Hepatocyte (in vitro differentiated cells): ENCODE data around the gene C3orf70. TPM values are rescaled to one million over a fixed set of nuclear protein-coding genes. Genes with fewer than 3 reads are reported as not detected.

Experiments used
- DNase-seq: peaks from one replicate; pipeline ENCODE4 v3.0.0-alpha.2; 2016; ENCODE audit warnings: low spot score
- H2AFZ ChIP-seq: fragments of 200-600 bp; sonication (generic); 2 replicates; pipeline ENCODE4 v1.6.0; 2016; ENCODE audit warnings: antibody characterized with exemption, mild to moderate bottlenecking
- H3K27ac ChIP-seq: fragments of 200-600 bp; sonication (generic); 2 replicates; pipeline ENCODE4 v1.5.1; 2016; ENCODE audit warnings: mild to moderate bottlenecking
- H3K27me3 ChIP-seq: fragments of 200-600 bp; sonication (generic); 2 replicates; pipeline ENCODE4 v1.6.1; 2016
- H3K36me3 ChIP-seq: fragments of 200-600 bp; sonication (generic); replicated peaks from 2 replicates; pipeline ENCODE4 v1.5.1; 2016; ENCODE audit warnings: low read depth; ENCODE audit not compliant: insufficient read depth
- H3K4me1 ChIP-seq: fragments of 200-600 bp; sonication (generic); 2 replicates; pipeline ENCODE4 v1.5.1; 2016; ENCODE audit warnings: mild to moderate bottlenecking, moderate library complexity; ENCODE audit not compliant: insufficient read depth
- H3K4me2 ChIP-seq: fragments of 200-600 bp; sonication (generic); 2 replicates; pipeline ENCODE4 v1.6.0; 2016
- H3K4me3 ChIP-seq: fragments of 200-600 bp; sonication (generic); 2 replicates; pipeline ENCODE4 v1.5.1; 2016; ENCODE audit warnings: mild to moderate bottlenecking
- H3K79me2 ChIP-seq: fragments of 200-600 bp; sonication (generic); 2 replicates; pipeline ENCODE4 v1.6.0; 2017; ENCODE audit warnings: mild to moderate bottlenecking
- H3K9me2 ChIP-seq: fragments of 200-600 bp; sonication (generic); replicated peaks from 2 replicates; pipeline ENCODE4 v1.6.0; 2017; ENCODE audit warnings: mild to moderate bottlenecking; ENCODE audit not compliant: insufficient read depth
- H3K9me3 ChIP-seq: fragments of 200-600 bp; sonication (generic); 2 replicates; pipeline ENCODE4 v1.5.1; 2016; ENCODE audit warnings: low read depth, mild to moderate bottlenecking
- H4K20me1 ChIP-seq: fragments of 200-600 bp; sonication (generic); 2 replicates; pipeline ENCODE4 v1.6.0; 2016; ENCODE audit warnings: mild to moderate bottlenecking; ENCODE audit not compliant: insufficient read depth, poor library complexity, severe bottlenecking
- CTCF ChIP-seq: fragments of 200-600 bp; sonication (generic); IDR thresholded peaks from 2 replicates; pipeline ENCODE4 v1.5.1; 2016; ENCODE audit warnings: antibody characterized with exemption, mild to moderate bottlenecking; ENCODE audit not compliant: poor library complexity
- EZH2 ChIP-seq: fragments of 200-600 bp; sonication (generic); IDR thresholded peaks from 2 replicates; pipeline ENCODE4 v1.6.1; 2016; ENCODE audit warnings: antibody characterized with exemption, mild to moderate bottlenecking, borderline replicate concordance
- EZH2phosphoT487 ChIP-seq: fragments of 200-600 bp; sonication (generic); IDR thresholded peaks from one replicate; pipeline ENCODE4 v1.6.1; 2018; ENCODE audit warnings: antibody characterized with exemption, mild to moderate bottlenecking, low read depth, moderate library complexity; ENCODE audit not compliant: unreplicated experiment, severe bottlenecking
- WGBS: methylation state at CpG from one replicate; pipeline ENCODE4 v1.1.6; 2016; ENCODE audit warnings: low lambda C conversion rate; ENCODE audit errors: missing lambda C conversion rate; 5-methylcytosine and 5-hydroxymethylcytosine counted together
- polyA plus RNA-seq: library from polyadenylated mRNA; unstranded; fragments of >200 nt; fragmentation: Nextera tagmentation; extraction: Ambion mirVana; gene quantifications from 2 replicates; pipeline ENCODE4 v1.2.1, GENCODE V29; 2016
- total RNA-seq: library from RNA; depleted of rRNA; stranded (reverse); fragments of >200 nt; gene quantifications from 2 replicates; pipeline ENCODE4 v1.2.3, GENCODE V29; 2014

The C3orf70 gene
- total and polyA plus RNA-seq, 2 experiments from 2014 or later: 1.1 to 6.0 TPM

- H3K79me2 ChIP-seq: no peaks in the 10 kb centered on the region
- no peak overlapping the region for H3K4me3 ChIP-seq
- H3K9me2 ChIP-seq: no peaks in the 10 kb centered on the region
- WGBS: 95% methylated on average over 1 of the region's 1 CpG
- H3K4me1 ChIP-seq: no peaks in the 10 kb centered on the region
- TF ChIP-seq CTCF (no peak), EZH2phosphoT487 (no peak)
- no peaks in the 10 kb centered on the region for H3K27me3 ChIP-seq
- H3K36me3 ChIP-seq: no peaks in the 10 kb centered on the region
- H2AFZ ChIP-seq: no peak overlapping the region
- no peak overlapping the region for H3K27ac ChIP-seq
- H3K4me2 ChIP-seq: no peak overlapping the region
- H4K20me1 ChIP-seq: no peaks in the 10 kb centered on the region
- no peaks in the 10 kb centered on the region for H3K9me3 ChIP-seq
- DNase-seq: no peak
These were observed 123.8 kb downstream of the C3orf70 start for GRCh38 chr3:185029086-185029485.

- DNase-seq: no peak
- Histone ChIP-seq H3K27ac (no peak overlapping the region), H3K9me2 (no peaks in the 10 kb centered on the region), H3K4me1 (no peaks in the 10 kb centered on the region), H2AFZ (no peak overlapping the region), H3K4me3 (no peak overlapping the region), H4K20me1 (no peaks in the 10 kb centered on the region), H3K79me2 (no peaks in the 10 kb centered on the region), H3K4me2 (no peak overlapping the region), H3K27me3 (no peaks in the 10 kb centered on the region), H3K36me3 (no peaks in the 10 kb centered on the region), H3K9me3 (no peaks in the 10 kb centered on the region)
- 97% methylated on average over 3 of the region's 3 CpGs for WGBS
- TF ChIP-seq CTCF (no peak), EZH2phosphoT487 (no peak), EZH2 (no peak)
These were observed 124.7 kb downstream of the C3orf70 start for GRCh38 chr3:185028121-185028520.

Other genes starting within 250 kb of the C3orf70 start
- gene EHHADH, start 101.0 kb upstream of the C3orf70 start, total RNA-seq: 22.0 and 43.8 TPM in 2 replicates
- gene EHHADH, start 101.0 kb upstream of the C3orf70 start, polyA plus RNA-seq: 9.7 and 14.3 TPM in 2 replicates
- gene MAP3K13, start 210.1 kb upstream of the C3orf70 start, total RNA-seq: 35.4 and 43.8 TPM in 2 replicates
- gene MAP3K13, start 210.1 kb upstream of the C3orf70 start, polyA plus RNA-seq: 58.8 and 65.3 TPM in 2 replicates